Gastrocnemius medialis (tissue), 4 donors: ENCODE measurements around the gene CACNA1F. TPM values are rescaled to one million over a fixed set of nuclear protein-coding genes. Genes with fewer than 3 reads are reported as not detected.

ENCODE experiments used
- ATAC-seq, 2 donors: fragments of 150-250 bp; one replicate each; pipeline ENCODE4 v1.9.1; 2016
- DNase-seq, 2 donors: peaks; one replicate each; pipeline ENCODE4 v3.0.0-alpha.2; 2019
- H3K27ac ChIP-seq, 4 donors: fragments of 200-600 bp; sonication (generic); 1 replicate in 1 of 4; 2 replicates in 3 of 4; pipeline ENCODE4 v1.5.1; 2016 to 2018; ENCODE audit warnings: mild to moderate bottlenecking in 2 of 4, moderate library complexity in 1 of 4
- H3K27me3 ChIP-seq, 3 donors: fragments of 200-600 bp; sonication (generic) in 2 of 3; 1 replicate in 1 of 3; 2 replicates in 2 of 3; pipeline versions ENCODE4 v1.5.1 to v1.6.0; 2016 to 2019; ENCODE audit warnings: mild to moderate bottlenecking in 1 of 3, moderate library complexity in 1 of 3
- H3K36me3 ChIP-seq, 2 donors: fragments of 200-600 bp; sonication (generic) in 1 of 2; one replicate each; pipeline ENCODE4 v1.5.1; 2017 to 2018
- H3K4me1 ChIP-seq, 2 donors: fragments of 200-600 bp; sonication (generic) in 1 of 2; one replicate each; pipeline ENCODE4 v1.5.1; 2016 to 2017; ENCODE audit warnings: mild to moderate bottlenecking in 2 of 2
- H3K4me3 ChIP-seq, 4 donors: fragments of 200-600 bp; sonication (generic) in 3 of 4; 1 replicate in 1 of 4; 2 replicates in 3 of 4; pipeline ENCODE4 v1.5.1; 2016 to 2019; ENCODE audit warnings: mild to moderate bottlenecking in 2 of 4
- H3K9me3 ChIP-seq, 3 donors: fragments of 200-600 bp; sonication (generic) in 2 of 3; 1 replicate in 1 of 3; 2 replicates in 2 of 3; pipeline ENCODE4 v1.5.1; 2016 to 2019
- POLR2A ChIP-seq, 2 donors: fragments of 450-650 bp; IDR thresholded peaks; one replicate each; pipeline ENCODE4 v1.6.1; 2017; ENCODE audit warnings: antibody characterized with exemption in 2 of 2, mild to moderate bottlenecking in 2 of 2, moderate library complexity in 2 of 2
- in situ Hi-C, 4 donors: fragments of 200-750 bp; cut with MboI; loops; one replicate each; pipeline versions ENCODE4 v1.15.0 to v1.8.0; 2017; ENCODE audit warnings: low sequenced_read_pairs in 4 of 4
- intact Hi-C: fragments of 100-400 bp; cut with DNase I; formaldehyde crosslinking; loops from one replicate; pipeline ENCODE4 v1.15.1; 2023; ENCODE audit warnings: low total_unique reads
- total RNA-seq, 4 donors: library from RNA; depleted of rRNA; stranded (reverse); fragments of >200 nt; gene quantifications; one replicate each; pipeline versions ENCODE4 v1.1.0 to v1.2.3, GENCODE V29; 2016
- TF ChIP-seq, protein P1 (sequence below), 5 experiments: fragments of 450-650 bp in 3 of 5; fragments of 200-600 bp in 2 of 5; sonication (generic) in 2 of 5; IDR thresholded peaks in 4 of 5; conservative IDR thresholded peaks in 1 of 5; 1 replicate in 4 of 5; 2 replicates in 1 of 5; pipeline ENCODE4 v1.5.1; 2016 to 2019; ENCODE audit warnings: antibody characterized with exemption in 5 of 5, mild to moderate bottlenecking in 3 of 5, moderate library complexity in 3 of 5

CACNA1F gene
- total RNA-seq, 4 donors from 2014 or later: not detected

DNA sequence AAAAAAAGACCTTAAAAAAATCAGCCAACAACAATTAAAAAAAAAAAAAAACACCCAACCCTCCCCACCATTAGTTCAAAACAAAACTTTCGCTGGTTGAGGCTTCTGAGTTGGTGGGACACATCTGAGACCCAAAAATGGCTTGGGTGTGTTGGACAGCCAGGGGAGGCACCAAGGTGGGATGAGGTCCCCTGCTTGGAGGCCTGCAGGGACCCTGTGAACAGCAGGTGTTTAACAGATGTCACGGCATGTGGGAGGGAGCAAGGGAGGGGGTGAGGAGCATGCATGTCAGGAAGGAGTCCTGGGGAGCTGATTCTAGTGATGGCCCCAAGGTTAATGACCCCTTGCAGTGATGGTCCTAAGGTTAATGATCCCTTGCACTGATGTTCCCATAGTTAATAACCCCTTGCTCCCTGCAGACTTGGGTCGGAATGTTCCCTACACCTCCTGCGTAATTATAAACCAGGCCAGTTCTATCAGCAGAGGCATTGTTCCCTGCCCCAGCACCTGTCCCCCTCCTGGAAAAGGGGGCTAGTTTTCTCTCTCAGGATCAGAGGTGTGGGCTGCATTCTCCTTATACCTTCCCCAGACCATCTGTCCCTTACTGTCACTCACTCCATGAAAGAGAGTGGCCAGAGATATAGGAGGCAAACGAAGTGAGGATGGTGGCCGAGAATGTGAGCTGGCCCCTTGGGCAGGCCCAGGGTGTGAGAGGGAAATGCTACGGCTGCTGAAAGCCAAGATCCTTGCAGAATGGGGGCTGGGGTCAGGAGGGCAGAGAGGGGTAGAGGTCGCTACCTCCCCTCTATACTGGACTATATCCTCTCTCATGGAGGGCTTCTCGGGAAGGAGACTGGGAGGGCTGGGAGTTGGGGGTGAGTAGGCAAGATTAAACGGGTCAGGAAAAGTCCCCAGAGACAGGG, 33.6 kb upstream of the CACNA1F start:
- H3K9me3 ChIP-seq: no peaks in the 10 kb centered on the region
- H3K36me3 ChIP-seq: no peaks in the 10 kb centered on the region
- DNase-seq (no peak), ATAC-seq (no peak)
- no peaks in the 10 kb centered on the region for H3K27me3 ChIP-seq
- TF ChIP-seq POLR2A (IDR thresholded peaks at IDR 0.05): no peak
- TF ChIP-seq, protein P1, sequence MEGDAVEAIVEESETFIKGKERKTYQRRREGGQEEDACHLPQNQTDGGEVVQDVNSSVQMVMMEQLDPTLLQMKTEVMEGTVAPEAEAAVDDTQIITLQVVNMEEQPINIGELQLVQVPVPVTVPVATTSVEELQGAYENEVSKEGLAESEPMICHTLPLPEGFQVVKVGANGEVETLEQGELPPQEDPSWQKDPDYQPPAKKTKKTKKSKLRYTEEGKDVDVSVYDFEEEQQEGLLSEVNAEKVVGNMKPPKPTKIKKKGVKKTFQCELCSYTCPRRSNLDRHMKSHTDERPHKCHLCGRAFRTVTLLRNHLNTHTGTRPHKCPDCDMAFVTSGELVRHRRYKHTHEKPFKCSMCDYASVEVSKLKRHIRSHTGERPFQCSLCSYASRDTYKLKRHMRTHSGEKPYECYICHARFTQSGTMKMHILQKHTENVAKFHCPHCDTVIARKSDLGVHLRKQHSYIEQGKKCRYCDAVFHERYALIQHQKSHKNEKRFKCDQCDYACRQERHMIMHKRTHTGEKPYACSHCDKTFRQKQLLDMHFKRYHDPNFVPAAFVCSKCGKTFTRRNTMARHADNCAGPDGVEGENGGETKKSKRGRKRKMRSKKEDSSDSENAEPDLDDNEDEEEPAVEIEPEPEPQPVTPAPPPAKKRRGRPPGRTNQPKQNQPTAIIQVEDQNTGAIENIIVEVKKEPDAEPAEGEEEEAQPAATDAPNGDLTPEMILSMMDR (IDR thresholded peaks at IDR 0.05 in 4 of 5, conservative IDR thresholded peaks at IDR 0.05 in 1 of 5): no peak
- intact Hi-C loops: loop anchor here (5.0 to 10.0 kb wide), 3 partner anchors 64 to 669 kb away; partner anchors contain the start of genes SYP, USP27X and WDR13
- no peak overlapping the region for H3K4me3 ChIP-seq
- in situ Hi-C loops: no loop called here
- peaks cover 0 to 6% of the 10 kb centered on the region in 2 donors for H3K4me1 ChIP-seq
- H3K27ac ChIP-seq: no peak overlapping the region

- no peak for TF ChIP-seq POLR2A (IDR thresholded peaks at IDR 0.05)
- TF ChIP-seq, protein P1 (IDR thresholded peaks at IDR 0.05 in 4 of 5, conservative IDR thresholded peaks at IDR 0.05 in 1 of 5): no peak
- intact Hi-C loops (loop anchor here (10.0 kb wide), 1 partner anchor 610 kb away; the partner anchor contains the start of gene USP27X), in situ Hi-C loops (no loop called here)
- no peak for DNase-seq
- Histone ChIP-seq H3K4me1 (no peaks in the 10 kb centered on the region), H3K27ac (no peak within 1 kb of the TSS), H3K27me3 (no peaks in the 10 kb centered on the region), H3K9me3 (no peaks in the 10 kb centered on the region), H3K36me3 (no peaks in the 10 kb centered on the region), H3K4me3 (no peak within 1 kb of the TSS)
- ATAC-seq: no peak
These were observed 31.3 kb upstream of the CACNA1F start, which contains the start of gene FOXP3 for GRCh38 chrX:49264460-49264859. Gene FOXP3, minus strand, starts transcription at chrX:49264710. Its CDS starts 6,205 bp downstream, at chrX:49258505.

- TF ChIP-seq POLR2A (IDR thresholded peaks at IDR 0.05): no peak
- TF ChIP-seq, protein P1 (IDR thresholded peaks at IDR 0.05 in 4 of 5, conservative IDR thresholded peaks at IDR 0.05 in 1 of 5): no peak
- in situ Hi-C loops: no loop called here
- Histone ChIP-seq H3K4me1 (no peaks in the 10 kb centered on the region), H3K9me3 (no peaks in the 10 kb centered on the region), H3K27me3 (no peaks in the 10 kb centered on the region), H3K36me3 (no peaks in the 10 kb centered on the region), H3K4me3 (no peak overlapping the region), H3K27ac (no peak overlapping the region)
- no peak for DNase-seq
- intact Hi-C loops: loop anchor here (10.0 kb wide), 1 partner anchor 611 kb away; the partner anchor contains the start of gene USP27X
- no peak for ATAC-seq
These were observed 30.5 kb upstream of the CACNA1F start for GRCh38 chrX:49263631-49264030.

- Histone ChIP-seq H3K27ac (no peak overlapping the region), H3K4me3 (no peak overlapping the region), H3K4me1 (no peaks in the 10 kb centered on the region), H3K9me3 (no peaks in the 10 kb centered on the region), H3K36me3 (no peaks in the 10 kb centered on the region), H3K27me3 (no peaks in the 10 kb centered on the region)
- DNase-seq (no peak), ATAC-seq (no peak)
- in situ Hi-C loops (no loop called here), intact Hi-C loops (loop anchor here (10.0 kb wide), 1 partner anchor 612 kb away; the partner anchor contains the start of gene USP27X)
- TF ChIP-seq, protein P1 (IDR thresholded peaks at IDR 0.05 in 4 of 5, conservative IDR thresholded peaks at IDR 0.05 in 1 of 5): no peak
- TF ChIP-seq POLR2A (IDR thresholded peaks at IDR 0.05): no peak
These were observed 29.5 kb upstream of the CACNA1F start for GRCh38 chrX:49262603-49263002.
